ENCODE data around the gene CCL15. TPM values are rescaled to one million over a fixed set of nuclear protein-coding genes. Genes with fewer than 3 reads are reported as not detected.
A peak's percentile ranks its signal among the peaks of the same experiment; 100 is the strongest.

The CCL15 gene
- total and polyA plus RNA-seq, 2 of the 13 experiments (the other 11 are each of a cell fraction or from before 2014, with no cell fraction given): 29.2 to 45.9 TPM

- no peak; the same call in 1 of the 2 replicates for TF ChIP-seq ZBTB10 (CRISPR knock-in tag; IDR thresholded peaks at IDR 0.05; ENCODE audit: borderline replicate concordance)
- TF ChIP-seq HOXA5 (CRISPR knock-in tag; IDR thresholded peaks at IDR 0.05): 0 out of 2 replicates have a peak, but pooled peaks have one; percentile 71
- 0 out of 2 replicates have a peak, but pooled peaks have one; percentile 35 for TF ChIP-seq STAT5B (CRISPR knock-in tag; IDR thresholded peaks at IDR 0.05)
- TF ChIP-seq IRX3 (CRISPR knock-in tag; IDR thresholded peaks at IDR 0.05; ENCODE audit: borderline replicate concordance, low read depth): no peak
- no peak for TF ChIP-seq ZFP90 (CRISPR knock-in tag; IDR thresholded peaks at IDR 0.05; ENCODE audit: borderline replicate concordance)
- TF ChIP-seq JDP2 (CRISPR knock-in tag; IDR thresholded peaks at IDR 0.05; ENCODE audit: borderline replicate concordance): peak; percentile 45; the same call in 1 of the 2 replicates
- TF ChIP-seq ZFP91 (CRISPR knock-in tag; IDR thresholded peaks at IDR 0.05; ENCODE audit: borderline replicate concordance): peak; percentile 67
- TF ChIP-seq ZNF34 (CRISPR knock-in tag; IDR thresholded peaks at IDR 0.05; ENCODE audit: borderline replicate concordance): no peak
- peak; percentile 90 for TF ChIP-seq ZBTB7B (CRISPR knock-in tag; IDR thresholded peaks at IDR 0.05)
- peak; percentile 88; the same call in 1 of the 2 replicates for TF ChIP-seq REPIN1 (CRISPR knock-in tag; IDR thresholded peaks at IDR 0.05; ENCODE audit: borderline replicate concordance, low read depth)
- peak; percentile 93 for TF ChIP-seq PATZ1 (CRISPR knock-in tag; IDR thresholded peaks at IDR 0.05)
- TF ChIP-seq ZFX (CRISPR knock-in tag; IDR thresholded peaks at IDR 0.05; ENCODE audit: low read depth): peak; percentile 90
- peak; percentile 37; the same call in 1 of the 2 replicates for TF ChIP-seq ZBTB38 (CRISPR knock-in tag; IDR thresholded peaks at IDR 0.05)
- TF ChIP-seq ATF4 (CRISPR knock-in tag; IDR thresholded peaks at IDR 0.05): peak in 1 of 2 experiments; percentile 81; a peak in 2 of 4 replicates
- TF ChIP-seq ZFP82 (CRISPR knock-in tag; IDR thresholded peaks at IDR 0.05; ENCODE audit: borderline replicate concordance): no peak
- peak; percentile 89 for TF ChIP-seq ZNF710 (CRISPR knock-in tag; IDR thresholded peaks at IDR 0.05; ENCODE audit: borderline replicate concordance)
- TF ChIP-seq HDAC6 (IDR thresholded peaks at IDR 0.05; ENCODE audit: low read depth, low read length): no peak
These were observed 27.8 kb downstream of the CCL15 start (continued) for GRCh38 chr17:35973333-35974260.
